Measurements from ENCODE around the gene ELMOD1. TPM values are rescaled to one million over a fixed set of nuclear protein-coding genes. Genes with fewer than 3 reads are reported as not detected.
"Not testable (repeated sequence)": the region's sequence is repeated elsewhere in the genome, so short reads cannot be mapped to it uniquely, and the experiment has no call there.

Gene ELMOD1
- polyA plus RNA-seq = not detected

- peak within 1 kb of the TSS; percentile 68 to 86 (median 75) for H3K4me3 Mint-ChIP-seq
- peak in 1 of 3 donors; percentile 6 for DNase-seq
- peaks cover 13 to 54% (median 24%) of the 10 kb centered on the region in 3 donors for H3K27me3 Mint-ChIP-seq (ENCODE audit: low read depth in 3 of 3)
- no peak within 1 kb of the TSS for H3K27ac Mint-ChIP-seq
- H3K9me3 Mint-ChIP-seq = no peaks in the 10 kb centered on the region
- peaks cover 0 to 4% (median 4%) of the 10 kb centered on the region in 3 donors for H3K36me3 Mint-ChIP-seq
- peaks cover 16 to 30% of the 10 kb centered on the region in 2 donors for H3K4me1 Mint-ChIP-seq
These were observed at the start of gene ELMOD1 for GRCh38 chr11:107590460-107591377. ELMOD1 (plus strand) TSS chr11:107591147; CDS start chr11:107618190, 27,043 bp downstream.

GRCh38 chr11:107545101-107545514, 45.8 kb upstream of the ELMOD1 start:
- no peak overlapping the region for H3K4me3 Mint-ChIP-seq
- DNase-seq = no peak
- H3K27me3 Mint-ChIP-seq (ENCODE audit: low read depth in 3 of 3) = peaks cover 0 to 3% (median 0%) of the 10 kb centered on the region in 3 donors
- H3K4me1 Mint-ChIP-seq = peaks cover 0 to 2% of the 10 kb centered on the region in 2 donors
- H3K27ac Mint-ChIP-seq = no peak overlapping the region
- no peaks in the 10 kb centered on the region for H3K9me3 Mint-ChIP-seq
- peaks cover 3 to 32% (median 20%) of the 10 kb centered on the region in 3 donors for H3K36me3 Mint-ChIP-seq

GRCh38 chr11:107547961-107548360, 43.0 kb upstream of the ELMOD1 start:
- Mint-ChIP-seq H3K4me1 (peaks cover 0 to 2% of the 10 kb centered on the region in 2 donors), H3K9me3 (no peaks in the 10 kb centered on the region), H3K27me3 (ENCODE audit: low read depth in 3 of 3) (peaks cover 0 to 2% (median 0%) of the 10 kb centered on the region in 3 donors), H3K36me3 (peaks cover 11 to 45% (median 20%) of the 10 kb centered on the region in 3 donors), H3K4me3 (no peak overlapping the region), H3K27ac (no peak overlapping the region)
- no peak for DNase-seq

- H3K4me1 Mint-ChIP-seq = peaks cover 0 to 2% of the 10 kb centered on the region in 2 donors
- H3K36me3 Mint-ChIP-seq = peaks cover 19 to 52% (median 25%) of the 10 kb centered on the region in 3 donors
- peaks cover 0 to 2% (median 0%) of the 10 kb centered on the region in 3 donors for H3K27me3 Mint-ChIP-seq (ENCODE audit: low read depth in 3 of 3)
- H3K4me3 Mint-ChIP-seq = no peak overlapping the region
- DNase-seq = peak; percentile 11 to 37 (median 26)
- H3K9me3 Mint-ChIP-seq = no peaks in the 10 kb centered on the region
- H3K27ac Mint-ChIP-seq = no peak overlapping the region
These were observed 41.5 kb upstream of the ELMOD1 start for GRCh38 chr11:107549253-107549953.

GRCh38 chr11:107549954-107550285, 41.0 kb upstream of the ELMOD1 start:
- Mint-ChIP-seq H3K36me3 (peaks cover 19 to 49% (median 25%) of the 10 kb centered on the region in 3 donors), H3K4me3 (no peak overlapping the region), H3K27ac (no peak overlapping the region), H3K27me3 (ENCODE audit: low read depth in 3 of 3) (peaks cover 0 to 2% (median 0%) of the 10 kb centered on the region in 3 donors), H3K9me3 (no peaks in the 10 kb centered on the region), H3K4me1 (no peaks in the 10 kb centered on the region)
- no peak for DNase-seq

GRCh38 chr11:107550304-107550703, 40.6 kb upstream of the ELMOD1 start:
- no peaks in the 10 kb centered on the region for H3K9me3 Mint-ChIP-seq
- no peaks in the 10 kb centered on the region for H3K4me1 Mint-ChIP-seq
- DNase-seq = no peak
- H3K27ac Mint-ChIP-seq = no peak overlapping the region
- no peak overlapping the region for H3K4me3 Mint-ChIP-seq
- peaks cover 19 to 52% (median 25%) of the 10 kb centered on the region in 3 donors for H3K36me3 Mint-ChIP-seq
- H3K27me3 Mint-ChIP-seq (ENCODE audit: low read depth in 3 of 3) = peaks cover 0 to 2% (median 0%) of the 10 kb centered on the region in 3 donors

- H3K27me3 Mint-ChIP-seq (ENCODE audit: low read depth in 3 of 3) = peaks cover 0 to 3% (median 0%) of the 10 kb centered on the region in 3 donors
- DNase-seq = no peak
- H3K36me3 Mint-ChIP-seq = peaks cover 4 to 17% (median 5%) of the 10 kb centered on the region in 3 donors
- no peaks in the 10 kb centered on the region for H3K9me3 Mint-ChIP-seq
- no peak overlapping the region for H3K27ac Mint-ChIP-seq
- no peak overlapping the region for H3K4me3 Mint-ChIP-seq
- H3K4me1 Mint-ChIP-seq = peaks cover 32 to 50% of the 10 kb centered on the region in 2 donors
These were observed 29.3 kb upstream of the ELMOD1 start for GRCh38 chr11:107561688-107562087.

GRCh38 chr11:107562647-107563208, 28.2 kb upstream of the ELMOD1 start:
- peaks cover 4 to 15% (median 5%) of the 10 kb centered on the region in 3 donors for H3K36me3 Mint-ChIP-seq
- H3K27me3 Mint-ChIP-seq (ENCODE audit: low read depth in 3 of 3) = peaks cover 0 to 3% (median 0%) of the 10 kb centered on the region in 3 donors
- no peak for DNase-seq
- H3K27ac Mint-ChIP-seq = peak overlapping the region in 1 of 6 donors; percentile 8
- H3K9me3 Mint-ChIP-seq = no peaks in the 10 kb centered on the region
- H3K4me1 Mint-ChIP-seq = peaks cover 32 to 51% of the 10 kb centered on the region in 2 donors
- no peak overlapping the region for H3K4me3 Mint-ChIP-seq

- peak overlapping the region in 3 of 5 donors; percentile 8 to 31 (median 31) for H3K4me3 Mint-ChIP-seq
- H3K27ac Mint-ChIP-seq = peak overlapping the region in 2 of 6 donors; percentile 21 to 56
- DNase-seq = peak in 1 of 3 donors; percentile 22
- H3K4me1 Mint-ChIP-seq = peaks cover 32 to 51% of the 10 kb centered on the region in 2 donors
- no peaks in the 10 kb centered on the region for H3K9me3 Mint-ChIP-seq
- H3K36me3 Mint-ChIP-seq = peaks cover 4 to 15% (median 5%) of the 10 kb centered on the region in 3 donors
- H3K27me3 Mint-ChIP-seq (ENCODE audit: low read depth in 3 of 3) = peaks cover 0 to 3% (median 0%) of the 10 kb centered on the region in 3 donors
These were observed 27.2 kb upstream of the ELMOD1 start for GRCh38 chr11:107563702-107564101.

GRCh38 chr11:107564877-107565218, 26.1 kb upstream of the ELMOD1 start:
- Mint-ChIP-seq H3K4me1 (peaks cover 32 to 51% of the 10 kb centered on the region in 2 donors), H3K27me3 (ENCODE audit: low read depth in 3 of 3) (peaks cover 0 to 5% (median 0%) of the 10 kb centered on the region in 3 donors), H3K36me3 (peaks cover 0 to 4% (median 0%) of the 10 kb centered on the region in 3 donors), H3K4me3 (peak overlapping the region; percentile 91 to 98 (median 95)), H3K9me3 (no peaks in the 10 kb centered on the region), H3K27ac (peak overlapping the region; percentile 82 to 96 (median 92))
- DNase-seq = no peak

GRCh38 chr11:107565219-107565937, 25.6 kb upstream of the ELMOD1 start, which contains the start of gene ALKBH8:
ALKBH8 (minus strand) TSS chr11:107565735; CDS start chr11:107560893, 4,842 bp downstream.
- H3K27me3 Mint-ChIP-seq (ENCODE audit: low read depth in 3 of 3) = peaks cover 0 to 6% (median 0%) of the 10 kb centered on the region in 3 donors
- no peaks in the 10 kb centered on the region for H3K9me3 Mint-ChIP-seq
- peak; percentile 72 to 75 (median 74) for DNase-seq

GRCh38 chr11:107565955-107566501, 24.9 kb upstream of the ELMOD1 start:
- H3K4me3 Mint-ChIP-seq = peak overlapping the region; percentile 91 to 98 (median 95)

More at GRCh38 chr11:107565219-107565937, 25.6 kb upstream of the ELMOD1 start, which contains the start of gene ALKBH8:
- no peaks in the 10 kb centered on the region for H3K36me3 Mint-ChIP-seq
- H3K27ac Mint-ChIP-seq = peak within 1 kb of the TSS; percentile 82 to 96 (median 92)
- H3K4me3 Mint-ChIP-seq = peak within 1 kb of the TSS; percentile 91 to 98 (median 95)
- peaks cover 32 to 51% of the 10 kb centered on the region in 2 donors for H3K4me1 Mint-ChIP-seq

More at GRCh38 chr11:107565955-107566501, 24.9 kb upstream of the ELMOD1 start:
- H3K4me1 Mint-ChIP-seq = peaks cover 32 to 51% of the 10 kb centered on the region in 2 donors
- H3K9me3 Mint-ChIP-seq; DNase-seq; H3K36me3 Mint-ChIP-seq; H3K27me3 Mint-ChIP-seq (ENCODE audit: low read depth in 3 of 3): not testable (repeated sequence)
- H3K27ac Mint-ChIP-seq = peak overlapping the region; percentile 82 to 96 (median 92)

Data from immature natural killer cell (primary cell).